ENCODE data around the gene STAMBP.

Gene STAMBP

GRCh38 chr2:73910873-73911547 lies 82.2 kb downstream of the STAMBP start:
- no peak for TF ChIP-seq CTCF (IDR thresholded peaks at IDR 0.05; ENCODE audit: borderline replicate concordance, insufficient read depth, low read depth, low read length)
- no peak overlapping the region for H3K4me3 ChIP-seq (ENCODE audit: low read depth, low read length)

GRCh38 chr2:73911548-73912208 lies 82.9 kb downstream of the STAMBP start:
- no peak for TF ChIP-seq CTCF (IDR thresholded peaks at IDR 0.05; ENCODE audit: borderline replicate concordance, insufficient read depth, low read depth, low read length)
- no peak overlapping the region for H3K4me3 ChIP-seq (ENCODE audit: low read depth, low read length)

GRCh38 chr2:73913414-73914054 lies 84.8 kb downstream of the STAMBP start:
- no peak overlapping the region for H3K4me3 ChIP-seq (ENCODE audit: low read depth, low read length)
- TF ChIP-seq CTCF (IDR thresholded peaks at IDR 0.05; ENCODE audit: borderline replicate concordance, insufficient read depth, low read depth, low read length): no peak

GRCh38 chr2:73914667-73915066 lies 85.9 kb downstream of the STAMBP start:
- no peak for TF ChIP-seq CTCF (IDR thresholded peaks at IDR 0.05; ENCODE audit: borderline replicate concordance, insufficient read depth, low read depth, low read length)
- no peak overlapping the region for H3K4me3 ChIP-seq (ENCODE audit: low read depth, low read length)

- no peak for TF ChIP-seq CTCF (IDR thresholded peaks at IDR 0.05; ENCODE audit: borderline replicate concordance, insufficient read depth, low read depth, low read length)
- no peak overlapping the region for H3K4me3 ChIP-seq (ENCODE audit: low read depth, low read length)
Measured at GRCh38 chr2:73915437-73915993, 86.8 kb downstream of the STAMBP start.

GRCh38 chr2:73916666-73917065 lies 87.9 kb downstream of the STAMBP start:
- TF ChIP-seq CTCF (IDR thresholded peaks at IDR 0.05; ENCODE audit: borderline replicate concordance, insufficient read depth, low read depth, low read length): no peak
- no peak overlapping the region for H3K4me3 ChIP-seq (ENCODE audit: low read depth, low read length)

Measured in GM12875 (cell line).